ENCODE measurements around the gene HPSE2.
A peak's percentile ranks its signal among the peaks of the same experiment; 100 is the strongest.
"Not testable (repeated sequence)": the region's sequence is repeated elsewhere in the genome, so short reads cannot be mapped to it uniquely, and the experiment has no call there.

The HPSE2 gene

DNA sequence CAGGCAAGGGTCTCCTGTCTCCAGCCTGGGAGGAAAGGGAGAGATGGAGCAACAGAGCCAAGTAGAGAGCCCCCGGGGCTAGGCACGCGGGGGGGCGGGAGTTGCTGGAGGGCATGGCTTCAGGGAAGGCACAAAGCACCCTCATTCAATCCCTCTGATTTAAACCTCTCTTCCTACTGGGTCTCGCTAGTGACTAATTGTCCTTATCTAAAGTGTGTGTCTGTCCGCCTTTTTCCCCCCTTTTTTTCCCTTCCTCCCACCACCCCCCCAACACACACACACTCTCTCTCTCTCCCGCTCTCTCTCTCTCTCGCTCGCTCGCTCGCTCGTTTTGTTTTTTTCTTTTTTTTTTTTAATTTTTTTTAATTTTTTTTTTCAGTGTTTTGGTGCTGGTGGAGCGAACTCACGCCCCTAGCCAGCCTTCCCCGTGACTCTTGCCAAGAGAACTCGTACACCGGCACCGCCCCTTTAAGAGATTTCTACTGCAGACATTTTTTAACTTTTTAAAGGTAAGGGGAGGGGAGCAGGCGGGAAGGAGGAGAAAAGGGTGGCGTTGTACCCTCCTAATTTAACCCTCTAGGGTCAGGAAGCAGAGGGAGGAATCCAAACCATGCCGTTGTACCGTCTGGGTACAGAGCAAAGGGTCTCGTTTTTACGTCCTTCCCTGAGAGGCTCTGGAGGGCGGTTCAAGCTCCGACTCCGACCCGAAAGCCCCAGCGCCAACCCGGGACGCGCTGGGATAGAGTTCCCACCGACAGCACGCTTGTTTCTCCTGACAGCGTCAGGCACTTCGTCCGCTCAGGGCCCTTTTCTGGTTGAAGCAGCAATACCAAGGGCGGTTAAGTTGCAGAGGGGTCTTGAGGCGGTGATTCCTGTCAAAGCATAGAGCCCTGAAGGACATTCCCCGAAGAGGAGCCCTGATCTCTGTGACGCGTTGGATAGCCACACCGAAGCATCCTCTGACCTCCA is at the start of gene HPSE2:
Gene HPSE2, minus strand, starts transcription at position 195 of the 969 bp plus-strand sequence.
- DNase-seq, result no peak

DNA sequence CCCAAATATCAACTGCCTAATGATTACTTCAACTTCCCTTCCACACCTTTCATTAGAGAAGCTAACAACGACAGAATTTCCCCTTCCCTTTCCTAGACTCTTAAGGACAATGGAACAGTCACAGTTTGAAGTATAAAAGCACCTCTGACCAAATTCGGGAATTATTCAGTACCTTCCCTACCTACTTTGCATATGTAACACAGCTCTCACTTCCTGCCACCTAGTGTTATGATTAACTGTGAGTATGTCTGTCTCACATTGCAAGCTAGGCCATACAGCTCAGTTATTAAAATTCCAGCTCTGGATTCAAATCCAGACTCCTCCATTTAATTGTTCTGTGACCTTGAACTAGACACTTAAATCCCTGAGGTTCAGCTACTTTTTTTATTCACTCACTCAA is 44.8 kb upstream of the HPSE2 start:
- DNase-seq, result no peak

DNA sequence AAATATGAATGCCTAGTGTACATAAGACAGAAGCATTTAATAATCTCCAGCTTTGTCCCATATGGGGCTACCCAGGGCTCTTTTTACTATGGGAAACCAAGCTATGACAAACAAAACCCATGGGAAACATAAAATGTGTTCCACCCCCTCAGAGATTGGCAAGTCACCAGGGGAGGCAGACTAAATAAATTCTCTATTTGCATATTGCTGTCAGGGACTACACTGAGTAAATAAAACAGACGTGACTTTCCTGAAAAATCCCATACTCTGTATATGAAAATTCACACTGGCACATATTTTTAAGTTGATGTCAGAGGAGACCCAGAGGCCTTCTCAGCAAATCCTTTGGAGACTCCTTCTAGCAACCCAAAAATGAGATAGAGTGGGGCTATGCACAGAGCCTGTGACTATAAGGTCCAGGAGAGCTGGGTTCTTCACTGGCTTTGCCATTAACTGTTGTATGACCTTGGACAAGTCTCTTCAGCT is 44.0 kb upstream of the HPSE2 start:
- peak; percentile 7 for DNase-seq

DNA sequence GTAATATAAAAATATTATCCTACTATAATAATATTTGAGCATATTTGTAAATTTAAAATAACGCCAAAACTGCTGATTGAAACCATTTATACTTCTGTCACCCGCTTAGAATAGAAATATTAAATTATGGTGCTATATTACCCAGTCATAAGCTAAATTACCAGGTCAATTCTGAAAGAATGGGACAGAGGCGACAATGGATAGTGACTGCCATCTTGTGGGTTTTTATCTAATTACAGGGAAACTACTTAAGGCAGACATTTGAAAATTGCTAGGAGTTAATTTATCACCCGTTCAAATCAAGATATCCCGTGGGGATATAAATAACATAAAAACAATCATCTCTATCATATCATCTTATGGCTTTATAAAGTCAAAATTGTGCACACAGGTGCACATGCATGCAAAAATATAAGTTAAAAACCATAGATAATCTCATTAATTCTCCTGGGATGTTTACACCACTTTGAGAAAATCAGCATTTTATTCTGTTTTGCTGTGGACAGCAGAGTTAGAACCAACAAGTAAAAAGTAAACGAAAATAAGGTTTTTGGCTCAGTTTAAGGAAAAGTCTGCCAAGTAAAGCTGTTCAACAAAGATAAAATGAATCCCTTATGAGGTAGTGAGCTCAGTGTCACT is 41.3 kb upstream of the HPSE2 start:
- peak; percentile 9 for DNase-seq

DNA sequence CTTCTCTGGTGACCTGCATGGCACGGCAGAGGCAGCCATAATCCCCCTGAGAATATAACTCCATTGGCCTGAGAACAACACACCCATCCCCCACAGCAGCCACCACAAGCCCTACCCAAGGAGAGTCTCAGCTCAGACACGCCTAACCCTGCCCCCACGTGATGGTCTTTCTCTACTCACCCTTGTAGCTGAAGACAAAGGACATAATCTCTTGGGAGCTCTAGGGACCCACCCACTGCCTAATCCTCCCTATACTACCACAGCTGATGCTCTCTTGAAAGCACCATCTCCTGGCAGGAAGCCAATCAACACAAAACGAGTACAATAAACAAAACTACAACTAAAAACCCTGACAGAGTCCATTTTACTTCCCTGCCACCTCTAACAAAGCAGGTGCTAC is 30.7 kb upstream of the HPSE2 start:
- DNase-seq, result no peak

DNA sequence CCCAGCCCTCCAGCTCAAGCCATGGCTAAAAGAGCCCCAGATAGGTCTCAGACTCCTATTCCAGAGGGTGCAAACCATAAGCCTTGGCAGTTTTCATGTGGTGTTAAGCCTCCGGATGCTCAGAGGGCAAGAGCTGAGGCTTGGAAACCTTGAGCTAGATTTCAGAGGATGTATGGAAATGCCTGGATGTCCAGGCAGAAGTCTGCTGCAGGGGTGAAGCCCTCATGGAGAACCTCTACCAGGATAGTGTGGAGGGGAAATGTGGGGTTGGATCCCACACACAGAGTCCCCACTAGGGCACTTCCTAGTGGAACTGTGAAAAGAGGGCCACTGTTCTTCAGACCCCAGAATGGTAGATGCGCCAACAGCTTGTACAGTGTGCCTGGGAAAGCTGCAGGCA is 13.2 kb upstream of the HPSE2 start:
- DNase-seq, result no peak

DNA sequence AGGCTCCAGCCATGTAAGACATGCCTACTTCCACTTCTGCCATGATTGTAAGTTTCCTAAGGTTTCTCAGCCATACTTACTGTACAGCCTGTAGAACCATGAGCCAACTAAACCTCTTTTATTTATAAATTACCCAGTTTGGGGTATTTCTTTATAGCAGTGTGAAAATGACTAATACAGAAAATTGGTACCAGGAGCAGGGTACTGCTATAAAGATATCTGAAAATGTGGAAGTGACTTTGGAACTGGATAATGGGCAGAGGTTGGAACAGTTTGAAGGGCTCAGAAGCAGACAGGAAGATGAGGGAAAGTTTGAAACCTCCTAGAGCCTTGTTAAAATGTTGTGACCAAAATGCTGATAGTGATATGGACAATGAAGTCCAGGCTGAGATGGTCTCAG is 12.2 kb upstream of the HPSE2 start:
- DNase-seq, result not testable (repeated sequence)

DNA sequence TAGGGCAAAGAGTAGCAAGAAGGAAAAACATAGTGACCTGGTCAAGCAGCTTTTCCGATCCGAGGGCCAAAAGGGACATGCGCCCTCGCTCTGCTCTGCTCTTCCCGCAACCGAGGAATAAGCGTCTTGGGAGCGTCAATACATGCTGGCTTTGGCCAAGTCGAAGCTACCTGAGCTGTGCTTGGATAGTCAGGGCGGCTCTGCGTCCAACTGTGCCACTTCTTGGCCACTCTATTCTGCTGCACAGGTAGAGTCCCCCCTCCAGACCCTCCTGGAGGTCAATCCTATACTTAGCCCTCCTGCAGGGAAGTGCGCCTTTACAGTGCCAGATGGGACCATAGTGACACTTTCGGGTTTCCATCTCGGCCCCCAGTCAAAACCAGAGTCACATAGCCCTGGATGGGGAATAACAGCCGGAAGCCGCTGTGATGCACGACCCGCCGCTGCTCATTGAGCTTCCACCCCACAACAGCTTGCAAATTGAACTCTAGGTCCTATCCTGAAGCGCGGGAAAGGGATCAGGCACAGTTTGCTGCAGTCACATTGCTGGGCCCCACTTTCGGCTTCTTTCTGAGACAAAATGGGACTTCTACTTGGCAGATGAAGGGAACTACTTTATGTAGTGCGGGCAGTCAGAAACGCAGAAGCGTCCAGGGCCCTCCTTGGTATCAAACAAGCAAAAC is 1.1 kb upstream of the HPSE2 start:
- DNase-seq, result no peak

DNA sequence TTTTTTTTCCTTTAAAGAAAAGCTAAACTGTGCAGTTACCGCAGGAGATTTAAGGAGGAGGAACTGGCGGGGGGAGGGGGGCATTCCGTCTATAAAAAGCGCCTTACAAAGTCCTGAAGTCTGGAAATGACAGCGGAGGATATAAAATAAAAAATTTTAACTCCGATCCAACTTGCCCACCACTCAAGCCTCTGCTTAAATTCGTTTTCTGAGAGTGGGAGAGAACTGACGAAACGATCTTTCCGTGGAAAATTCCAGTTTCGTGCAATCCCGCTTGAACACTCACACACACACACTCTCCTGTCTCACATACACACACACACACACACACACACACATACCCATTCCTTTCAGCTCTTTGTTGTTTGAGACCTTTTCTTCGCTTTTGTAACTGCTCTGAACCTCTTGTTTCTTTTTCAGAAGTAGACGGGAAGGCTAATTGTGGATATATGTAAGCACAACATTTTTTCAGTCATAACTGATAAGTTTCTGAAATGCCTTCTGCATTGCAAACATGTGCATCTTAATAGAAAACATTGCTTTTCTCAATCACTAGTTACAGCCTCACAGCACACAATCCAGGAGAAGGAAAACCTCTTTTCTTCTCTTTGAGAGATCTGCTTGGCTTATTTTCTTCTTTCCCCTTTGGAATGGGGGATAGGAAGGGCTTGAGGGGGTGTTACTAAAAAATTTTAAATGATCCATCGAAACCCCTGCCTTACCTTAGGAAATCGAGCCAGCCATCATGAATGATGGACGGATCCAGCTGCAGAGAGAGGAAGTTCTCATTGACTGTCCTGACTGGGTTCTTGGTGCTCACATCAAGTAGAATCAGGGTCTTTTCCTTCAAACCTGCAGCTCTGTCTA is 628 bp downstream of the HPSE2 start:
- no peak for DNase-seq

DNA sequence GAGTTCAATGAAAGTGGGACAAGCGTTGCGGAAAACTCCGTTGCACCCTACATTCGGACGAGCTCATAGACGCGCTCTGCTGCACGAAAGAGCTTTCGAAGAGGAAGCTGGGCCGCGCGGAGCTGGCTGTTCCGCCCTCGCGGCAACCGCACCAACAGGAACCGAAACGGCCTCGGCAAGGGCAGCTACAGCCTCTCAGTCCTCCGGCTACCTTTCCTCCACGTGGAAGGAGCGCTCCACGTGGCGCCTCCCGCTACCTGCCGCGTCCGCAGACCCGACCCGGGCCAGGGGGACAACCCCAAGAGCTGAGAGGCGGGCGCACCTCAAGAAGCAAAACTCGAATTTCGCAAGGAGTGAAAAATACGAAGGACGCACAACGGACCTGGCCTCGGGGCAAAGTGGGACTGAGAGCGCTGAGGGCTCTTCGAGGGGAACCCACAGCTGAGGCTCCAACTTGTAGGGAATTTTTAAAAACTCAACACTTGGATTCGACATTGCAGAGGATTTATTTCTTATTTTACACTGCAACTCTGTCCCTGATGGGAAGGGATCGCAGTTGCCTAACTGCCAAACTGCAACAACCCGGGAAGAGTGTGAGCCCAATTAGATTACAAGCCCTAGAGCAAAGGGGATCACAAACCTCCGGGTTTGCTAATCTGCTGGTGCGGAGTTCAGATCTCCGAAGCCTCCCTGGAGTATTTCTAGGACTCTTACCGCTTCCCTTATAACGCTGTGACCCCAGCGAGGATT is 1.4 kb downstream of the HPSE2 start:
- DNase-seq, result no peak

DNA sequence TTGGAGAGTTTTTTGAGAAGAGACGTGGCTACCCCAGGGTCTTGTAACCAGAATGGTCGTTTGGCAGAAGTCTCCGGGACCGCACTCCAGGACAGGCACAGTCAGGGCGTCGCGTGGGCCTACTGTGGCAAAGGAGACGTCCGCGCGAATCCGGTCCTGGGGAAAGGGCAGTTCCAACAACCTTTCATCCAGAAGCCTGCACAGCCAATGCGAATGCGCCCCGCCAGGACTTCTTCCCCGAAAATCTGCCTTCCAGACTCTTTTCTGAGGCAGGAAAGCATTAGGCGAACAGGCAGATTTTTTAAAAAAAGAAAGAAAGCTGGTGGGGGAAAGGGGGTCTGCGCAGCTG is 2.0 kb downstream of the HPSE2 start:
- no peak for DNase-seq

DNA sequence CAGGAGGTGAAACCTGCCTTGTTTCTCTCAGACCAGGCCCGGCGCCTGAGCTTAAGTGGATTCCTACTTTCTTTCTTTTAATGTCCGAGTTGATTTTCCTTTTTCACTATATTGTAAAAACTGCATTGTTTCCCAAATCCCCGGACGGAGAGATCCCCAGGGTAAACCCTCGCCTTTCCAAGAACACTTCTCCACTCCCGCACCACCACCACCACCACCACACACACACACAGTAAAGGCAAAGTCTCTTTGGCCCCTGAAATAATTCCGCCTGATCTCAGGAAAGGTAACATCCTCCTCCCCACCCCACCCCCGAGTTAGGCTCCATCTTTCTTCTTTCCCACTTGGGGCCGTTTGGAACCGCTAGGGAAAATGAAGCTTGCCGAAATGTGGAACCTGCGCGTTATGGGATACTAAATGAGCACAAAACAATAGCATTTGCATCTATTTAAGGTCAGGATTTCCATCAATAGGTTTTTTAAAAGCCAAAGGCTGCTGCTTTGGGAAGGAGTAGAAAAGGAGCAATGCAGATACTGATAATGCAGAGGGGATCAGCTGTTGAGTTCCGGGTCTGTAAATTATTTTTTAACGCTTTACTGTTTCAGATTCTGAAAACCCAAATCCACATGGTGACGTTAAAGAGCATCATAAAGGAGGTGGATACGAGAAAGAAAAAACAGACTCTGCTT is 2.5 kb downstream of the HPSE2 start:
- DNase-seq, result no peak

DNA sequence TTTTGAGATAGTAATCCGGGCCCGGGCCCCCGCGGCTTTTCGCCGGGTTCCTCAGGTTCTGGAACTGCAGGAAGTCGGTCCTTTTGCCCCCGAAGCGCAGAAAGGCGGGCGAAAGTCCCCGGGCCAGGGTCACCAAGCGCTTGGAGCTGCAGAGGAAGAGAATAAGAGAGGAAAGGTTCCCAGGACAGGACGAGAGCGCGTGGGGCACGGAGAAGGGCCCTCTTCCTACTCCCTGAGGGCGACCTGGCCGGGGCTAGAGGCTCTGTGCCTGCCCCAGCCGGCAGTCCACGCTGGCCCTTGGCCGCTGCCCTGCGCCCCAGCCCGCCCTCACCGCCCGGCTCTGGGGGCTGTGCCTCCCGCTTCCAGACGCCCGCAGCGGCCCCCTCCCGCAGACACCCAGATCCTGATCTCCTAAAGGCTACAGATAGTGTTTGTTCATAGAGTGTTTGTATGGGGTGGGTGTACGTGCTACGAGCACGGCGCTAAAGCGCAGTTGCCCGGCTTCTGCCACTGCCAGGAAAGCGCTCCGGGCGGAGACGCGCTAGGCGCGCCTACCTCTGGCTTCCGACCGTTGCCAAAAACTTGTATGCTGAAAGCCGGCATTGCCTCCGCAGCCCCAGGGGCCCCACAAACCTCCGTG is 3.2 kb downstream of the HPSE2 start:
- no peak for DNase-seq

DNA sequence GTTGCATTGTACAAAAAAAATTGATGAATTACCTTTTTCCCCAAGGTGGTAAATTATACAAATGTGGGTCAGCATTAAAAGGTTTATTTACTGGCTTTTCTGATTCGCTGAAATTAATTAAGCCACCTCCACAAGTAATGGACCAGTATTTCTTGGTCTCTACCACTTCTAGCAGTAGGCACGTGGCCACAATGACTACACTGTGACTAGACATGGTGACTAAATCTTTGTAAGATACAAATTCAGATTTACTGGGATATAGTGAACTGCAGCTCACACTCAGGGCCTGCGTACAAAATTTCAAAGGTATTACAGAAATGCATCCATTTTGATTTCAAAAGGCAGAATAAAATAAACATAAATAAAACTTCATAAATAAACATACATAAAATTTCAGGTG is 10.9 kb downstream of the HPSE2 start:
- DNase-seq, result no peak

DNA sequence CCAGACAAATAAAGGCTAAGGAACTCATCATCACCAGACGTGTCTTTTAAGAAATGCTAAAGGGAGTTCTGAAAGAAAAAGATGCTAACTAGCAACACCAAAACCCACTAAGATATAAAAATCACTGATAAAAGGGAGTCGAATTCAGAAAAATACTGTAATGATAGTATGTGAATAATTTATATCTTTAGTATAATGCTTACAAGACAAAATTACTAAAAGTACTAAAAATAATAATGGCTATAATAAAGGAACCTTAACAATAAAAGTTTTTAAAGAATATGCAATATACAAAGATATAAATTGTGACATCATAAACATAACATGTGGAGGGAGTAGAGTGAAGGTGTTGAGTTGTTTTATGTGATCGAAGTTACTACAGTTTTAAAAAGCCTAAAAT is 28.3 kb downstream of the HPSE2 start:
- DNase-seq, result no peak

DNA sequence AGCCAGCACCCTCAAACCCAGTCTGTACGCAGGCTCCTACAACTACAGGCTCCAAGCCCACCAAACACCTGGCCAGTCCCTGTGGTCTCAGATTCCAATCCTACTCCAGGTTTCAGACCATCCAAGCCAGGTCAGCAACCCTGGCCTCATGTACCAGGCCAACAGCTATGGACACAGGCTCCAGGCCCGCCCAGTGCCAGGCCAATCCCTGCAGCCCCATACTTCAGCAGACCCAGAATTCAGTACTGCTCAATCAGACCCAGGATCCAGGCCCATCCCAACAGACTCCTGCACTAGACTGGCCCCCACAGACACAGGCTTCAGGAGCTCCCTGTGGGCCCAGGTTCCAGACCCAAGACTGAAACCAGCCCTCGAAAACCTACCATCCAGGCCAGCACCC is 32.3 kb downstream of the HPSE2 start:
- DNase-seq, result no peak

DNA sequence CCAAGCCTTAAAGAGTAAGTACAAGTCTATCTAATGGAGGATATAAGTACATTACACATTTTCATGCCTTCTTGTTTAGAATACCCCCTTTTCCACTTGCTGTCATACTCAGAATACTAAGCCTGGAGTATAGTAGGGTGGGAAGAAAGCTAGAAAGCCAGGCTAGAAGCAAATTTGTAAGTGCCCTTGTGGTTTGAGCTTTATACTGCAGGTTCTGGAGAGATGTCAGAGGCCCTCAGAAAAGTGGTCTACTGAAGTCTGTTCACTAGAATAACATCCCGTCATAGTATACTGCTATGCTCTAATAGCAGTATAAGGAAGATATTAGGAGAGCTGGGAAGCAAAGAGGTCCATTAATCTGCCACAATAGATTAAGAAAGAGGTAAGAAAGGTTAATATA is 62.7 kb downstream of the HPSE2 start:
- DNase-seq, result no peak

DNA sequence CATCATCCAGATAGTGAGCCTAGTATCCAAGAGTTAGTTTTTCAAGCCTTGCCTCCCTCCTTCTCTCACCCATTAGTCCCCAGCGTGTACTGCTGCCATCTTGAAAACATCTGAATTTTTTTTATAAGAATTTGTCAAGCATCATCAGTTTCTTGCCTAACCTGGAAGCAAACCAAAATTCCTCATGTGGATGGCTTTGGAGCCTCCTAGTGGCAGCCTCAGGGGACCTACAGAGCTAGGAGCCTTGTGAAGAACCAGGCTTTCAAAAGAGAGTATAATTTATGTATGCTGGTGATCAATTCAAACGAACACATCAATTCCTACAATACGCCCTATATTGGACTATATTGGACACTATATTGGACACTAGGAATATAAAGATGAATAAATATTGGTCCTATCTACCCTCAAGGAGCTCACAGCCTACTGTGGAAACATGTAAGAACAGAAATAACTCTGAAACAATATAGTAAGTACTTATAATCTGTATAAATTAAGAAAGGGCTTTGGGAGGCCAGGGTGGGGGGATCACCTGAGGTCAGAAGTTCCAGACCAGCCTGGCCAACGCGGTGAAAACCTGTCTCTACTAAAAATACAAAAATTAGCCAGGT is 63.4 kb downstream of the HPSE2 start:
- peak; percentile 45 for DNase-seq

DNA sequence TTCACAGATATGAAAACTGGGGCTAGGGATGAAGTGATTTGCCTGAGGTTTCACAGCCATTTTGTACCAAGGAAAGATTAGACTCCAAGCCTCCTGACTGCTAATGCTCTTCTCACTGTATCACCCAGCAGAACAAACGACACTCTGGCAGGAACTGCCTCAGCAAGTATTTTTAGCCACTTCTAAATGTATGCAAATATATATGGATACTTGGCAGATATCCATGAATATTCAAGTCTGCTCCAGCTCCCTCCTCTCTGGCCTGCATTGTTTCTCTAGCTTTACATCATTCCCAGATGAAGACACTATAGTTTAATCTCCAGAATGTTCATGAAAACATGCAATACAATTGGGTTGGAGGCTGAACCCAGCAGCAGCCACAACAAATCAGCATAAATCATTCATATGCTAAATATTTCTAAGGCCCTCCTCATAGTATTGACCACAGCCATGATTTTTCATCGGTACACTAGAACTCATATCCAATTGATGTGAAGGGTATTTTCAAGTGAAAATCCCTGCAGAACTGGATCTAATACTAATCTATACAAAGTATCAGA is 65.5 kb downstream of the HPSE2 start:
- DNase-seq, result no peak

DNA sequence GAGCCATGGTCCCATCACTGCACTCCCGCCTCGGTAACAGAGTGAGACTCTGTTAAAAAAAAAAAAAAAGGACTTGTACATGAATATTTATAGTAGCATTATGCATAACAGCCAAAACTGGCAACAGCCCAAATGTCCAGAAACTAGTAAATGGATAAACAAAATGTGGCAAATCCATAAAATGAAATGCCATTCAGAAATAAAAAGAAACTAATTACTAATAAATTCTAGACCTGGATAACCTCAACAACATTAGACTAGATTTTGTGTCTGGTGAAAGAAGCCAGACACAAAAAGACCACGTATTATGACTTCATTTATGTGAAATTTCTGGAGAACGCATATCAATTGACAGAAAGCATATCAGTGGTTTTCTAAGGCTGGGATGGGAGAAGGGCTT is 74.5 kb downstream of the HPSE2 start:
- DNase-seq, result no peak
